NCI-H2196 treated with DMSO at 0.1 percent for 48 hours (cell line): ENCODE measurements around the gene UQCRC2.
"Not testable (repeated sequence)": the region's sequence is repeated elsewhere in the genome, so short reads cannot be mapped to it uniquely, and the experiment has no call there.

Experiments
- DNase-seq: peaks from one replicate; lab custom pipeline; 2025; ENCODE audit not compliant: unreplicated experiment; lab: John Stamatoyannopoulos, UW

Gene UQCRC2

GRCh38 chr16:22008215-22009059 is 55.3 kb downstream of the UQCRC2 start:
- DNase-seq = no peak

GRCh38 chr16:22010902-22011301 is 57.7 kb downstream of the UQCRC2 start:
- no peak for DNase-seq

GRCh38 chr16:22012241-22012640 is 59.1 kb downstream of the UQCRC2 start:
- DNase-seq = no peak

GRCh38 chr16:22013486-22013885 is 60.3 kb downstream of the UQCRC2 start:
- no peak for DNase-seq

- no peak for DNase-seq
Observed at GRCh38 chr16:22014271-22014873, 61.2 kb downstream of the UQCRC2 start.

- DNase-seq = no peak
Observed at GRCh38 chr16:22016927-22017326, 63.8 kb downstream of the UQCRC2 start.

- no peak for DNase-seq
Observed at GRCh38 chr16:22018559-22018958, 65.4 kb downstream of the UQCRC2 start.

GRCh38 chr16:22022151-22022550 is 69.0 kb downstream of the UQCRC2 start:
- no peak for DNase-seq

GRCh38 chr16:22023505-22023904 is 70.3 kb downstream of the UQCRC2 start:
- no peak for DNase-seq

- not testable (repeated sequence) for DNase-seq
Observed at GRCh38 chr16:22024785-22025184, 71.6 kb downstream of the UQCRC2 start.

- no peak for DNase-seq
Observed at GRCh38 chr16:22027633-22028032, 74.5 kb downstream of the UQCRC2 start.

GRCh38 chr16:22029632-22030031 is 76.5 kb downstream of the UQCRC2 start:
- no peak for DNase-seq

GRCh38 chr16:22030087-22030812 is 77.1 kb downstream of the UQCRC2 start:
- no peak for DNase-seq

GRCh38 chr16:22031483-22032083 is 78.4 kb downstream of the UQCRC2 start:
- no peak for DNase-seq
